ENCODE data around the gene RALB. TPM values are rescaled to one million over a fixed set of nuclear protein-coding genes. Genes with fewer than 3 reads are reported as not detected.

RALB gene
- total RNA-seq, 3 donors from 2014 or later, result 36.1 to 59.8 (median 38.5) TPM

GRCh38 chr2:120299004-120299403, 46.4 kb downstream of the RALB start:
- intact Hi-C loops (cut with DNase I; ENCODE audit: low total_unique reads), result loop anchor here (5.0 kb wide), 1 partner anchor 923 kb away; no protein-coding TSS in a partner anchor
- Histone ChIP-seq H3K27ac (no peak overlapping the region), H3K36me3 (no peaks in the 10 kb centered on the region), H3K4me1 (no peaks in the 10 kb centered on the region), H3K4me3 (no peak overlapping the region), H3K27me3 (no peaks in the 10 kb centered on the region), H3K9me3 (no peaks in the 10 kb centered on the region)
- TF ChIP-seq POLR2A (IDR thresholded peaks at IDR 0.05) (no peak), POLR2AphosphoS5 (IDR thresholded peaks at IDR 0.05) (no peak), CTCF (IDR thresholded peaks at IDR 0.05) (no peak)
- no peak for DNase-seq (ENCODE audit: low spot score in 2 of 2)

GRCh38 chr2:120299561-120299960, 46.9 kb downstream of the RALB start:
- no peak overlapping the region for H3K4me3 ChIP-seq
- no peaks in the 10 kb centered on the region for H3K4me1 ChIP-seq
- H3K9me3 ChIP-seq, result no peaks in the 10 kb centered on the region
- H3K27ac ChIP-seq, result no peak overlapping the region
- TF ChIP-seq POLR2AphosphoS5 (IDR thresholded peaks at IDR 0.05) (no peak), POLR2A (IDR thresholded peaks at IDR 0.05) (no peak), CTCF (IDR thresholded peaks at IDR 0.05) (no peak)
- intact Hi-C loops (cut with DNase I; ENCODE audit: low total_unique reads), result loop anchor here (5.0 kb wide), 1 partner anchor 923 kb away; no protein-coding TSS in a partner anchor
- no peaks in the 10 kb centered on the region for H3K27me3 ChIP-seq
- no peak for DNase-seq (ENCODE audit: low spot score in 2 of 2)
- H3K36me3 ChIP-seq, result no peaks in the 10 kb centered on the region

DNA sequence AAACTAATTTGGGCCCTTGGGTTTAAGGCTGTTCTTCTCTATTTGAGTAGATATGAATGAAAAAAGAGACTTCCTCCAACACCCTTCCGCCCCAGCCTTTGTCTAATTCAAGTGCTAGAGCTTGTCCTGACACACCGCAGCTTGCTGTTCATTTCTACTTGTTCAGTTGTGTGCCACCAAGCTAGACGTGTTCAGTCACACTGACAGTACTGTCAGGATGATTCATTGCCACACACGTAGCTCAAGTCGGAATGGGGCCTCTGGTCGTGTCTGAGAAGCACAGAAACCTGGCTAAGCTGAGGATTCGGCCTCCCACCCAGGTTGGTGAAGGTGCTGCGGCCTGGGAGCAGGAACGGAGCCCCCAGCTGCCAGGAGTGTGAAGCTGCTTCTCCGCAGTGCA, 47.7 kb downstream of the RALB start:
- Histone ChIP-seq H3K4me3 (no peak overlapping the region), H3K4me1 (no peaks in the 10 kb centered on the region), H3K36me3 (no peaks in the 10 kb centered on the region), H3K27ac (no peak overlapping the region), H3K9me3 (no peaks in the 10 kb centered on the region), H3K27me3 (no peaks in the 10 kb centered on the region)
- no peak for DNase-seq (ENCODE audit: low spot score in 2 of 2)
- intact Hi-C loops (cut with DNase I; ENCODE audit: low total_unique reads), result no loop called here
- TF ChIP-seq POLR2AphosphoS5 (IDR thresholded peaks at IDR 0.05), result no peak
- TF ChIP-seq CTCF (IDR thresholded peaks at IDR 0.05), result no peak
- no peak for TF ChIP-seq POLR2A (IDR thresholded peaks at IDR 0.05)

GRCh38 chr2:120301284-120301683, 48.6 kb downstream of the RALB start:
- no peak for TF ChIP-seq CTCF (IDR thresholded peaks at IDR 0.05)
- no peak for TF ChIP-seq POLR2AphosphoS5 (IDR thresholded peaks at IDR 0.05)
- TF ChIP-seq POLR2A (IDR thresholded peaks at IDR 0.05), result no peak
- Histone ChIP-seq H3K9me3 (no peaks in the 10 kb centered on the region), H3K4me1 (no peaks in the 10 kb centered on the region), H3K27me3 (no peaks in the 10 kb centered on the region), H3K36me3 (no peaks in the 10 kb centered on the region), H3K27ac (no peak overlapping the region), H3K4me3 (no peak overlapping the region)
- DNase-seq (ENCODE audit: low spot score in 2 of 2), result no peak
- intact Hi-C loops (cut with DNase I; ENCODE audit: low total_unique reads), result no loop called here

GRCh38 chr2:120302301-120302700, 49.6 kb downstream of the RALB start:
- Histone ChIP-seq H3K36me3 (no peaks in the 10 kb centered on the region), H3K4me1 (no peaks in the 10 kb centered on the region), H3K4me3 (no peak overlapping the region), H3K27me3 (no peaks in the 10 kb centered on the region), H3K9me3 (no peaks in the 10 kb centered on the region), H3K27ac (no peak overlapping the region)
- DNase-seq (ENCODE audit: low spot score in 2 of 2), result no peak
- TF ChIP-seq POLR2AphosphoS5 (IDR thresholded peaks at IDR 0.05), result no peak
- TF ChIP-seq POLR2A (IDR thresholded peaks at IDR 0.05), result no peak
- TF ChIP-seq CTCF (IDR thresholded peaks at IDR 0.05), result no peak
- intact Hi-C loops (cut with DNase I; ENCODE audit: low total_unique reads), result no loop called here
